Measurements from ENCODE around the gene PRSS53.

The PRSS53 gene

GRCh38 chr16:31093132-31093703 lies 4.5 kb upstream of the PRSS53 start:
- no peak for DNase-seq (ENCODE audit: low read depth)

GRCh38 chr16:31092330-31092729 lies 3.6 kb upstream of the PRSS53 start:
- DNase-seq (ENCODE audit: low read depth), result peak; percentile 54

GRCh38 chr16:31090540-31090939 lies 1.8 kb upstream of the PRSS53 start:
- peak; percentile 47 for DNase-seq (ENCODE audit: low read depth)

DNA sequence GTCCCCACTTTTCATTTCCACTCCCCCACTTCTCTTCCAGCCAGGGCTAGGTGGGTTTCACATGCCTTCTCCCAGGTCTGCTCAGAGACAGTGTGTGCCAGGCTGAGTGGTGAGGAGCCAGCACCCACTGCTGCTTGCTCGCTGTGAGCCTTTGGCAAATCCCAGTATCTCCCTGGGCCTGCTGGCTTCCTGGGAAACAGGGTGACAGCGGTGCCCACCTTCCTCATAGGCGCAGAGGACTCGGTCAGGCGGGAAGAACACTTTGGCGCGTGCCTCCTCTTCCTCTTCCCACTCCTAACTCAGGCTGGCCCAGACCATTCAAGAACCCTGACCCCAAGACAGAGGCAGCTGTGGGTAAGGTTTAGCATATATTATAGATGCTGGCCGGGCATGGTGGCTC lies 456 bp upstream of the PRSS53 start:
- no peak for DNase-seq (ENCODE audit: low read depth)

DNA sequence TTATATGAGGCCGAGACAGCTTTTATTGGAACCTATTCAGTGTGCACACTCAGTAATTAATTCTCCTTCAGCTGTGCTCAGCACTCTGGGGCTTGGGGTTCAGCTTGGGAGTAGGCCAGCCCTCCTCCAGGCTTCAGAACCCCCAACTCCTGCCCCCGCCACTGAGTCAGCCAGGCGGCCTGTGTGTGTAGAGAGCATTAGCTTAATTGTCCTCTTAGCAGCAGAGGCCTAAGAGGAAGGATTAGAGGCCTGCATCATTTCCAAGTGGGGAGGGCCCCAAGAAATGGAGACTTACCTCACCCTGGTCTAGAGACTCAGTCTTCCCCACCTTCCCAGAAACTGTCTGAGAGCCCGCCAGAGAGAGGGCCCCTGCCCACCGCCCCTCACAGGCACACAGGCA lies 772 bp downstream of the PRSS53 start:
- DNase-seq (ENCODE audit: low read depth), result no peak

- DNase-seq (ENCODE audit: low read depth), result no peak
Measured at GRCh38 chr16:31087481-31087880, 1.3 kb downstream of the PRSS53 start.

- no peak for DNase-seq (ENCODE audit: low read depth)
Measured at GRCh38 chr16:31086629-31086906, 2.2 kb downstream of the PRSS53 start.

DNA sequence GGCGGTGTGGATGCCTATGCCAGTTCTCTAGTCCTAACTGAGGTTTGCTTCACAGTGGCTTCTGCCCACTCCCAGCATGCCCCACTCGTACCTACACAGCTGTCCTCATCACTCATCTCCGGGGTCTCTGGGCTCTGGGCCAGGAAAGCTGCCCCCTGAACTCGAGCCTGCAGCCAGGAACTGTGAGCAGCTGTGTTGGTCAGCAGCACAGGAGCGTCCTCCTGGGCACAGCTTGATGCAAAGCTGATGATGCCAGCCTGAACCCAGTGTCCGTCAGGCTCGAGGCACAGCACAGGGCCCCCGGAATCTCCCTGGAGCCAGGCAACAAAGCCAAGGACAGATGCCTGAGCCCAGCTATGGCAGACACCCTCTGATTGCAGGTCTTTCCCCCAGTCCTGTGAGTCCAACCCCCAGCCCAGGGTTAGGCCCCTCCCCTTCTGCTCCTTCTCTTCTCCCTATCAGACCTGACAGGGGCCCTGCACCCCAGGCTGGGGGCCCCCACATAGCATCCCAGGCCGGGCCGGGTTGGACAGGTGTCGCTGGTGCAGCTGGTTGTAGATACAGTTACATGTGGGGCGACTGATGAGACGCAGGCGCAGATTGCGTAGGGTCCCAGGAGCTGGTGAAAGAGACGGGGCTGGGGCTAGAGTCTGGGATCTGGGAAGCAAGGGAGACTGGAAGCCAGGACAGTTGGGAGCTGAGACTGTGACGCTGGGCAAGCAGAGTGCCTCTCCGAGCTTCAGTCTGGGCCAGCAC lies 2.7 kb downstream of the PRSS53 start:
- DNase-seq (ENCODE audit: low read depth), result no peak

DNA sequence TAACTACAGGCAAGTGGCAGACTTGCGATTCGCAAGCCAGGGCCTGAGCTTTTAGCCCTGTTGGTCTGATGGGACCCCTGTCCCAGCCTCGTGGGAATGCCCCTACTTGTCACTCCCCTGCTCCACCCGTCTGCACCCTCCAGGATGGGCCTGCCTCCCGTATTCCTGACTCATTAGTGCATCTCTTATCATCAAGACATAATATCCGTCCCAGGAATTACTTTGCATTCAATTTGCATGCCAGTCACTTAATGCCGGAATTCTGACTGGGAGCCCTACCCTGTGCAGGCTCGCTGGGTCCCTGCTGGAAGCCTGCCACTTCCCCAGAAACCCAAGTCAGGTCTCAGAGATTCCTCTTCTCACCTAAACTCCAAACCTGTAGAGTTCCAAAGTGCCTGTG lies 3.3 kb downstream of the PRSS53 start:
- DNase-seq (ENCODE audit: low read depth), result no peak

- DNase-seq (ENCODE audit: low read depth), result no peak
Measured at GRCh38 chr16:31084584-31085302, 4.0 kb downstream of the PRSS53 start.

- DNase-seq (ENCODE audit: low read depth), result no peak
Measured at GRCh38 chr16:31083981-31084380, 4.8 kb downstream of the PRSS53 start.

- DNase-seq (ENCODE audit: low read depth), result no peak
Measured at GRCh38 chr16:31083556-31083955, 5.2 kb downstream of the PRSS53 start.

DNA sequence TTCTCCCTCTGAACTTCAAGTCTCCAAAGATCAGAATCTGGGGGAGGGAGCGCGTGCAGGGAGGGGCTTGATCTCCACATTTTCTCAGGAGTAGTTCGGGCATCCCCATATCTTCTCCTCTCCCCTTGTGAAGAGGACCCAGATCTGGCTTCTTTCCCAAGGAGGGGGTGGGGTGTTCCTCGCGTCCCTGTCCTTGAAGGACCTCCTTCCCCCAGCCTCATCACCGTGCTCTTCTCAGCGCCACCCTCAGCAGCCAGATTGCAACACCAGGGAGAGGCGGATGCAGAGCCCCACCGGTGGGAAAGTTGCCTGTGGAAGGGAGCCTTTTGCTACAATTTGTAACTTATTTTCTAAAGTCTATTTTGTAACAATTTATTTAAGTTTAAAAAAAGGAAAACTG lies 5.7 kb downstream of the PRSS53 start:
- DNase-seq (ENCODE audit: low read depth), result no peak

DNA sequence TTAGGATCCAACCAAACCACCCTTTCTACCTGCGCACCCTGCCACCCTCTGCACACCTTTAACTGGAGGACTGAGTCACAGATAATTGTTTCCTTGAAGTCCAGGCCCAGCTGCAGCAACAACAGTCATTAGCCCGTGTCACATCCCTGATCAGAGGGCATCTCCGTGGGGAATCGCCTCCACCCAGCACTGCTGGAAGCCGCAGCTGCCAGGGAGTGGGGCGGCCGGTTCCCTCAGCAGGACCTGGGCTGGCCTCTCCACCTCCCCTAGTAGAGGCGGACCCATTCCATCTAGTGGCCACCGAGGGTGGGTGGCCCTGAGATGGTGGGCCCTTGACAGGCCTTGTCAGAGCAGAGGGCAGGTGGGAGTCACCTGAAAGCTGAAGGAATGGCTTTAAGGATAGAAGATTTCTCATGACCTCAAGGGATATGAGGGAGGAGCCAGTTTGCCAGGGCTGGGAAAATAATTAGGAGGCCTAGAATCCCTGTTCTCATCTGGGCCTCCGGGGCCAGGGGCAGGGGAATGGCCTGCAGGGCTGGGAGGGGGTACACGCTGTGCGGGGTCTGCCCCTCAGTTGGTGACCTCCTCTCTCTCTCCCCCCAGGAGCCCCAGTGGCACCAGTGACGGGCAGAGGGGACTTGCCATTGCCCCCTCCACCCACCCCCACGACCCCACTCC lies 6.2 kb downstream of the PRSS53 start:
- no peak for DNase-seq (ENCODE audit: low read depth)

GRCh38 chr16:31081428-31082351 lies 7.1 kb downstream of the PRSS53 start:
- no peak for DNase-seq (ENCODE audit: low read depth)

DNA sequence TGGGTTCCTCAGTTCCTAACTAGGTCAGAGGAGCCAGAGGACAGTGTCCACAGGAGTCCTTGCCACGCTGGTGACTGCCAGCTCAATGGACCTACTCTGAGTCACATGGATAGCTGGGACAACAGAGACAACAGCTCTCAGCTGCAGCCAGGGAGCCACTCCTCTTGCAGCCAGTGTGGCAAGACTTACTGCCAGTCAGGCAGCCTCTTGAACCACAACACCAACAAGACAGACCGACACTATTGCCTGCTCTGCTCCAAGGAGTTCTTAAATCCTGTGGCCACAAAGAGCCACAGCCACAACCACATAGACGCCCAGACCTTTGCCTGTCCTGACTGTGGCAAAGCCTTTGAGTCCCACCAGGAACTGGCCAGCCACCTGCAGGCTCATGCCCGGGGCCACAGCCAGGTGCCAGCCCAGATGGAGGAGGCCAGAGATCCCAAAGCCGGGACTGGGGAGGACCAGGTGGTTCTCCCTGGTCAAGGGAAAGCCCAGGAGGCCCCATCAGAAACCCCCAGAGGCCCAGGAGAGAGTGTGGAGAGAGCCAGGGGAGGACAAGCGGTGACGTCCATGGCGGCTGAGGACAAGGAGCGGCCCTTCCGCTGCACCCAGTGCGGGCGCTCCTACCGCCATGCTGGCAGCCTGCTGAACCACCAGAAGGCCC lies 7.9 kb downstream of the PRSS53 start:
- no peak for DNase-seq (ENCODE audit: low read depth)

DNA sequence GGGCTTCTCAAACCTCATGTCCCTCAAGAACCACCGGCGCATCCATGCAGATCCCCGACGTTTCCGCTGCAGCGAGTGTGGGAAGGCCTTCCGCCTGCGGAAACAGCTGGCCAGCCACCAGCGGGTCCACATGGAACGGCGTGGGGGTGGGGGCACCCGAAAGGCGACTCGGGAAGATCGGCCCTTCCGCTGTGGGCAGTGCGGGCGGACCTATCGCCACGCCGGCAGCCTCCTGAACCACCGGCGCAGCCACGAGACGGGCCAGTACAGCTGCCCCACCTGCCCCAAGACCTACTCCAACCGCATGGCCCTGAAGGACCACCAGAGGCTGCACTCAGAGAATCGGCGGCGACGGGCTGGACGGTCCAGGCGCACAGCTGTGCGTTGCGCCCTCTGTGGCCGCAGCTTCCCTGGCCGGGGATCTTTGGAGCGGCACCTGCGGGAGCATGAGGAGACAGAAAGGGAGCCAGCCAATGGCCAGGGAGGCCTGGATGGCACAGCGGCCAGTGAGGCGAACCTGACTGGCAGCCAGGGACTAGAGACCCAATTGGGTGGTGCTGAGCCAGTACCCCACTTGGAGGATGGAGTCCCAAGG lies 8.6 kb downstream of the PRSS53 start:
- DNase-seq (ENCODE audit: low read depth), result no peak

DNA sequence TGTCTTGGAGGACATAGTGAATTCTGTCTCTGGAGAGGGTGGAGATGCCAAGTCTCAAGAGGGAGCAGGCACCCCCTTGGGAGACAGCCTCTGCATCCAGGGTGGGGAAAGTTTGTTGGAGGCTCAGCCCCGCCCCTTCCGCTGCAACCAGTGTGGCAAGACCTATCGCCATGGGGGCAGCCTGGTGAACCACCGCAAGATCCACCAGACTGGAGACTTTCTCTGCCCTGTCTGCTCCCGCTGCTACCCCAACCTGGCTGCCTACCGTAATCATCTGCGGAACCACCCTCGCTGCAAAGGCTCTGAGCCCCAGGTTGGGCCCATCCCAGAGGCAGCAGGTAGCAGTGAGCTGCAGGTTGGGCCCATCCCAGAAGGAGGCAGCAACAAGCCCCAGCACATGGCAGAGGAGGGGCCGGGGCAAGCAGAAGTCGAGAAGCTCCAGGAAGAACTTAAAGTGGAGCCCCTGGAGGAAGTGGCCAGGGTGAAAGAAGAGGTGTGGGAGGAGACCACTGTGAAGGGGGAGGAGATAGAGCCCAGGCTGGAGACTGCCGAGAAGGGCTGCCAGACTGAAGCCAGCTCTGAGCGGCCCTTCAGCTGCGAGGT lies 9.3 kb downstream of the PRSS53 start:
- DNase-seq (ENCODE audit: low read depth), result no peak

DNA sequence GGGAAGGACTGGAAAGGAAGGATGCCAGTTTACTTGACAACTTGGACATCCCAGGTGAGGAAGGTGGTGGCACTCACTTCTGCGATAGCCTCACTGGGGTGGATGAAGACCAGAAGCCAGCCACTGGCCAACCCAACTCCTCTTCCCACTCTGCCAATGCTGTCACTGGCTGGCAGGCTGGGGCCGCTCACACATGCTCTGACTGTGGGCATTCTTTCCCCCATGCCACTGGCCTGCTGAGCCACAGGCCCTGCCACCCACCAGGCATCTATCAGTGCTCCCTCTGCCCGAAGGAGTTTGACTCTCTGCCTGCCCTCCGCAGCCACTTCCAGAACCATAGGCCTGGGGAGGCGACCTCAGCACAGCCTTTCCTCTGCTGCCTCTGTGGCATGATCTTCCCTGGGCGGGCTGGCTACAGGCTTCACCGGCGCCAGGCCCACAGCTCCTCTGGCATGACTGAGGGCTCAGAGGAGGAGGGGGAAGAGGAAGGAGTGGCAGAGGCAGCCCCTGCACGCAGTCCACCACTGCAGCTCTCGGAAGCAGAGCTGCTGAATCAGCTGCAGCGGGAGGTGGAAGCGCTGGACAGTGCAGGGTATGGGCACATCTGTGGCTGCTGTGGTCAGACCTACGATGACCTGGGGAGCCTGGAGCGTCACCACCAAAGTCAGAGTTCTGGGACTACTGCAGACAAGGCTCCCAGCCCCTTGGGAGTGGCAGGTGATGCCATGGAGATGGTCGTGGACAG lies 10.0 kb downstream of the PRSS53 start:
- DNase-seq (ENCODE audit: low read depth), result no peak
